SKM-1 (cell line): ENCODE results near the gene PGF.

Experiments
- DNase-seq: peaks from one replicate; lab custom pipeline; 2025; ENCODE audit not compliant: unreplicated experiment; lab: John Stamatoyannopoulos, UW

The PGF gene

DNA sequence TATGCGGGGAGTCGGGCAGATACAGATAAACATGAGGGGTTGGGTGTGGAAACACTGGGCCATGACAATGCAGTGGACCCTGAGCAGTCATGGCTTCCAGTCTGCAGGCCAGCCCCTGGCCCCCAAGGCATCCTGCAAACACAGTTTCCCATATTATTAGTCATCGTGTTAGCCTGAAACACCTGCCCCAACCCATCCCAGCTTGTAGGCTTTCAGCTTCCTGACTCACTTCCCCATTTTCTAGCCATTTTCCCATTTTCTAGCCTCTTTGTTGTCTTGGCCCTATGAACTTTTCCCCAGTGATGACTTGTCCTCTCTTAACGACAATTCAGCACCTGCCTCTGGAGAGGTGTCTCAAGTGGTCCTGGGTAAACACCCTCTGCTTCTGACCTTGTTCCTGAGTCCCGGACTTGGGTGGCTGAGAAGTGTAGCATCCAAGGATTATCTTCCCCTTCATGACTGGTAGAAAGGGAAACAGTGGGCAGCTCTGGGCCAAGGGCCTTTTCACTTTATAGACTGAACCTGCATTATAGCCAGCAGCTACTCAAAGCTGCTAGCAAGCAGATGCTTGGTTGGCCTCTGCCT lies 4.3 kb upstream of the PGF start:
- no peak for DNase-seq

DNA sequence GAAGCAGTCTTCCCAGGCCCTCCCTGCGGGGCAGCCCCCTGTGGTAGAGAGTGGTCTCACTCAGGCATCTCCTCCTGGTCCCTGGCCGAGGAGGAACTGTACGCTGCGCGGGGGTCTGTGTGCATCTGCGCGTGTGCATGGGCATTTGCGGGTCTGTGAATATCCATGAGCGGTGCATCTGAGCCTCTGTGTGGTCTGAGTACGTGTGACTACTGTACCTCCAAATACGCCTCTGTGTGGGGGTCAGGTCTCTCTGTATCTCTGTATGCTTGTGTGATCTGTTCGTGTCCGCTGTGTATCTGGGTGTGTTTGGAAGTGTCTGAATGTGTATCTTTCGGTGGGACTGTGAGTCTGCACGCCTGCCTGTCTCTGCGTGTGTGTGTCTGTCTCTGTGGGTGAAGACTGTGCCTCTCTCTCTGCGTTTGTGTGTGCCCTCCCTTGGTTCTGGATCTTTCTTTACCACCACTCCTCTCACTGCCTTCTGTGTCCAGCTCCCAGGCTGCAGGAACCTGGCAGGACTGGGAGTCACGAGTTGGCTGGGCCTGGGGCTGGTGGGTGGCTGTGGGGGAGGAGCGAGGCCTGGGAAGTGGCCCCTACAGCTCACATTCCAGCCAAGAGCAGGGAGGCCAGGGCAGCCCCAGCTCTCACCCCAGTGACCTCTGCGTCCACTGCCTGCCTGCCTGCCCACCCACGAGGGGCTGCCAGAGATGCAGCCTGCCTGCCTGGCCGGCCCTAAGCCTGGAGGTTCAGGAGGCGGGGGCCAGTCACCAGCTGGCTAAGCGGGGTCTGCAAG lies 1.1 kb upstream of the PGF start:
- DNase-seq: no peak

DNA sequence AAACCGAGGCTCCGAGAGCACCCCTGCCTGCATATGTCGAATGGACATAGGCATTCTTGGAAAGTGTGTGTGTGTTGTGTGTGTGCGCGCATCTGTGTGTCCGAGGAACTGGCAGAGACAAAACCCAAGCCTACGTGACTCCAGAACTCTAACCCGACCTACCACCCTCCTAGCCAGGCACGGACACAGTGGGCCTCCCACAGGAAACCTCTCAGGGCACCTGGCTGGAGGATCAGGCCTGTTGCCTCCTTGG lies 556 bp upstream of the PGF start:
- no peak for DNase-seq

GRCh38 chr14:74954947-74955228 lies 509 bp downstream of the PGF start:
- DNase-seq: no peak

- no peak for DNase-seq
Measured at GRCh38 chr14:74954232-74954946, 1.0 kb downstream of the PGF start.

DNA sequence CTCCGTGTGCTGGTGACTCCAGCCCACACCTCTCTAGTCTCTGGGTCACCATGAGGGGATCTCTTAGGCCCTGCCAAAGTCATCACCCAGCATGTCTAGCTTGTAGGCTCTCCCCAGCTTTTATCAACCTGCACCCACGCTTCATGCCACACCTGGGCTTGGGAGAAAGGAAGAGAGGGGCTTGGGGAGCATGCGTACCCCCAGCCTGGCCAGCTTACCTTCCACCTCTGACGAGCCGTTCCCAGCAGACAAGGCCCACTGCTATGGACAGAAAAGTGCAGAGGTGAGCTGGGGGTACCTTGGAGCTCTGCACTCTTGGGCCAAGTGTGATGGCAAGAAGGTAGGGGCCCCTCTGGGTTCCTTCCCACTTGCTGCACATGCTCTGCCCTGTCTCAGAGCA lies 1.7 kb downstream of the PGF start:
- DNase-seq: no peak

DNA sequence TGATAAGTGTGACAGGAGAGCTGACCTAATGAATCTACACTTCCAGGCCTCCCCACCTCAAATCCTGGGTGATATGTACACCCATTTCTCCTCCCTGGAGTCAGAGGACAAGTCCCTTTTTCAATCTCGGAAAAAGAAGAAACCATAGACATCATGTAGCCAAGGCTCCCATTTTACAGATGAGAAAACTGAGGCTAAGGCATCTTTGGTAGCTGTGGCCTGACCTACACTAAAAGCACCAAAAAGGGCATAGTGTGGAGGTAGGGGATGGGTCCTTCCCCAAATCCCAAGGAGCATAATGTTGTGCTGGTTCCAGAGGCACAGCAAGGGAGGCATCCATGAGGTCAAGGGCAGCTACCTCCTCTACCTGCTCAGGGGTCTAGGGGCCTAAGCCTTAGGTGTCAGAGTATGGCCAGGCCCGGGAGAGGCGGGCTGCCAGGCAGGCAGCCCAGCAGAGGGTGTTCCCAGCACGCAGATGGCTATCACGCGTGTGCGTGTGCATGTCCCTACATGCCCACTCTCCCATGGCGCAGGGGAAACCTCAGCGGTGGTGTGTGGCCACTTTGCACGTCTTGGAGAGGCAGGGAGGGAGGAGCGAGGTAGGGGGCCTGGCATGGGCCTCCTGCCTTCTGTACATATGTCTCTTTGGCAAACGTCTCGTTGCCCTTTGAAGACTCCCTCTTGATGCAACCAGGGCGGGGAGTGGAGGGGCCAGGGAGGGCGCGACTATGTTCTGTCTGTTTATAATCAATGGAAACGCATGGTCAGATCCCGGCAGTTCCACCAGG lies 2.5 kb downstream of the PGF start:
- no peak for DNase-seq

GRCh38 chr14:74952180-74952665 lies 3.2 kb downstream of the PGF start:
- DNase-seq: no peak

DNA sequence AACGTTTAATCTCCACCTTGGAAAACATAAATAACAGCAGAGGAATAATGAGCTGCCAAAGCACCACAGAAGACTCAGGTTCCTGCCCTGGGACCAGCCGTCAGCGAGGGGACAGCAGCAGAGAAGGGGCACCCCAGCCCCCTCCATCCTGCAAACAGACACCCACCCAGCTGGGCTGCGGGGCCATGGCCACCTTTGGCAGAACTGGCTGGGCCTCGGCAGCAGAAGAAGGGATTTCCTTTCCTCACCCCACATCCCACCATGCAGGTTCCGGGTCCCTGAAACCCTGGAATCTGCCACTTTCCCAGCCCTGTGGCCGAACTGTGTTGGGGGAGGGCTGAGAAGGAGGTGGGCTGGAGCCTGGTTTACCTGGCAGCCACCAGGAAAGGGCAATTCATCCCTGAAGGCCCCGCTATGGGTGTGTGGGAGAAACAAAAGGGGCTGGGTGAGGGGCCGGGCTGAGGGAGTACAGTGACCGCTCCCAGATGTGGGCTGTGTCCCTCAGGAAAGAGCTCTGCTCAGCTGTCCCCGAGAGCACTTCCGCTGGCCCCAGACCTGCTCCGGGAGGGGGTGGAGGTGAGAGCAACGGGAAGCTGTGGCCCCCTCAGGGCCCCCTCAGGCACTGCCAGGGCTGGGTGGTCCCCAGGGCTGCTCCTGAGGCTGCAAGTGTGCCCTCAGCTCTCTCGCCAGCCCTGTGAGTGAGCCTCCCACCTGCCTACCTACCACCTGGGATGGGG lies 3.8 kb downstream of the PGF start:
- no peak for DNase-seq

DNA sequence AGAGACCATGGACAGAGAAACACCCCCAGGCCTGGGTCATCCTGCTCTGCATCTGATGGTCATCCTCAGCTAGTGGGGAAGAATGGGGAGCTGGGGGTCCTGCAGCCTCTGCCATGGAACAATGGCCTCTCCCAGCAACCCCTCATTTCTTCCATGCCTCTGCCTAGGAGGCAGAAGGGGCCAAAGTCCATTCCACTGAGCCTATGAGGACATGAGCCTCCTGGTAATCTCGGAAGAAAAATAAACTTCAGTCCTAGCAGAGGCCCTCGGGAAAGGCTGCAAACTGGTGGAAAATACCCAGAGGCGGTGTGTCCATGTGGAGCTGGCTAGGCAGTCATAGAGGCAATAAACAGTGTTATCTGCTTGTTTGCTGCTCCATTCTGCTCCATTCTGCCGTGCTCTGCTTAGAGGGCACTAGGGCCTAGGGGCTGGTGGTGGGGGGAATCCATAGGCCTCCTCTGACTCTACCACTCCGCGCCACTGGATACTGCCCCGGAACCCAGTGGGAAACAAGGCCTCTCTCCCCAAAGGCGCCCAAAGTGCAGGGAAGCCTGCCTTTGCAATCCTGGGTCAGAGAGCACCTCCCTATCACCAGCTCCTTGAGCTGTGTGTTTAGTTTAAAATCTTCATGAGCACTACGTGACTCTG lies 4.5 kb downstream of the PGF start:
- DNase-seq: no peak

GRCh38 chr14:74949859-74950573 lies 5.4 kb downstream of the PGF start:
- no peak for DNase-seq

DNA sequence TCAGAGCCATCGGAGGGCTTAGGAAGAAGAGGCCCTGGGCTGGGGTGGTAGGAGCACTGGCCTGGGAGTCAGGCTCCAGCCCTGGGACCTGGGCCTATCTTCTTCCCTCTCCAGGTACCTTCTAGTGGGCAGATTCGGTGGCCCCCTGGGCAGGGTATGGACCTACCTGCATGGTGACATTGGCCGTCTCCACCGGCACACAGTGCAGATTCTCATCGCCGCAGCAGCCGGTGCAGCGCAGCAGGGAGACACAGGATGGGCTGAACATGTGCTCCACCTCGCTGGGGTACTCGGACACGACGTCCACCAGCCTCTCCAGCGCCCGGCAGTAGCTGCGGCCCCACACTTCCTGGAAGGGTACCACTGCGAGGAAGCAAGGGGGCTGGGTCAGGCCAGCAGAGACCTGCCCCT lies 6.2 kb downstream of the PGF start:
- DNase-seq: no peak

DNA sequence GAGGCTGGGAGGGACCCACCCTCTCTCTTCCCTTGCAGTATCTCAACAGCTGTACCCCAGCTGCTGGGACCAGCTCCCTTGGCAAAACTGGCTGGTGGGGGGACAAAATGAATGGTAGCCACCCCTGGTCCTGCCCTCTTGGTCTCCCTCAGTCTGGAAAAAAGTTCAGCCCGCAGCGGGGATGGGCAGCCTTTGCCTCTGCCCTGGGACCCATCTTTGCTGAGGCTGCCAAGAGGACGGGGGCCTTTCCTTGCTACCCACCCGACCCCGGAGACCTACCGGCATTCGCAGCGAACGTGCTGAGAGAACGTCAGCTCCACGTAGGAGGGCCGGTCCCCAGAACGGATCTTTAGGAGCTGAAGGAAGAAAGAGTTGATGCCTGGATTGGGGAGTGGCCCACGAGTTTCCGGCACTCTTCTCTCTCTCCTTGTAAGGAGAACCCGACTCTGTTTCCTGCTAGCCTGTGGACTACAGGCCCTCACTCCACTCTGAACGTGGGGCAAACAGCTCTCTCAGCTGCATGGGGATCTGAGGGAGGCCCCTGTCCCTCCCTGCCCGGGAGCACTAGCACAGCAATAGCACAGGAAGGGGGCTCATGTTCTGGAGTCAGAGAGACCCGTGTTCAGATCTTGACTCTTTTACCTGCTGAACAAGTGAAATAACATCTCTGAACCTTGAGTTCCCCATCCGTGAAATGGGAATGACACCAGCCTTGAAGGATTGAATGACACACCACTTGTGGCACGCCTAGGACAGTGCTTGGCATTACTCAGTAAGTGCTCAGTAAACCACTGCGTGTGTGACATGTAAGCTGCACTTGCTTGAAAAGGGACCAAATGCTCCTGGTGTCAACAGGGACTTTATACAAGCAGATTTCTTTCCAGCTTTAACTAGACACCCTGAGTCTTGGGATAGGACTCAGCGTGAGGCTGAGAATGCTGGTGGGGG lies 6.9 kb downstream of the PGF start:
- DNase-seq: no peak

GRCh38 chr14:74947353-74948227 lies 7.8 kb downstream of the PGF start:
- DNase-seq: no peak

- DNase-seq: no peak
Measured at GRCh38 chr14:74946659-74947281, 8.6 kb downstream of the PGF start.

DNA sequence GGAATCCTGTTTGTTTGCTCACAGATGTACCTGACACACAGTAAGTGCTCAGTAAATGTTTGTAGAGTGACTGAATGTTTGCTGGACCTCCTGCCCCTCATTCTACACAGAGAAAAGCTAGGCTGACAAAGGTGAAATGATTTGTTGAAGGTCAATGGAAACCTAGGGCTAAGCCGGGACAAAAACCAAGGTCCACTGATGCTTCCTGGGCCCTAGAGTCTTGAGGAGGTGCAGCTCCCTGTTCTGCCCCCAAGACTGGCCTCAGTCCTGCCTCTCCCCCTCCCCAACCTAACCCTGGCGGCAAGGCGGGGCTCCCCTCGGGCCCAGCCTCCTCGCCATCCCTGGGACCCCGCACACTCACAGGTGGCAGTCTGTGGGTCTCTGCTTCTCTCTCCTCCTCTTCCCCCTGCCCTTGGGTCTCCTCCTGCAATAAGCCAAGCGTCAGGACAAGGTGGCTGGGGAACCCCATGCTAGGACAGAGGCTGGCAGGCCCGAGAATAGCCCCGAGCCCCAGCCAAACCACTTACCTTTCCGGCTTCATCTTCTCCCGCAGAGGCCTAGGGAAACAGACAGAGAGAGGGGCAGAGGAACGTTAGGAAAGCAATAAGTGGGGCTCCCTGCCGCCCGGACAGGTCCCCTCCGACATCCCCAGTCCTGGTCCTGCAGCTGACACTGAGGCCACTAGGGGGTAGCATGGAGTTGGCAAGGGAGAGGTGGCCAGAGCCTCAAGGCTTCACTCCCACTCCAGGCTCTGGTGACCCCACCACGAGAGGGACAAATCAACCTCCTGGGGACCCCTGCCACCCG lies 9.3 kb downstream of the PGF start:
- DNase-seq: no peak
